Dermis blood vessel endothelial cell (primary cell): Measurements from ENCODE around the gene SRRM2. TPM values are rescaled to one million over a fixed set of nuclear protein-coding genes. Genes with fewer than 3 reads are reported as not detected.

ENCODE experiments used
- total RNA-seq: library from RNA; depleted of rRNA; stranded (reverse); fragments of >200 nt; gene quantifications from 2 replicates; pipeline ENCODE4 v1.2.3, GENCODE V29; 2014

SRRM2 gene
- total RNA-seq, 1 donor from 2014 or later: 66.2 TPM

Other genes with a start within 250 kb of the SRRM2 start
- 8.2 and 14.9 TPM in 2 replicates for gene ATP6V0C, start 238.7 kb upstream of the SRRM2 start, total RNA-seq
- 37.6 and 59.2 TPM in 2 replicates for gene AMDHD2, start 232.3 kb upstream of the SRRM2 start, total RNA-seq
- gene CEMP1, start 221.2 kb upstream of the SRRM2 start, total RNA-seq: not detected in 2 replicates
- gene PDPK1, start 214.6 kb upstream of the SRRM2 start, total RNA-seq: 17.9 and 25.9 TPM in 2 replicates
- 25.2 and 27.6 TPM in 2 replicates for gene KCTD5, start 70.1 kb upstream of the SRRM2 start, total RNA-seq
- gene PRSS27, start 32.4 kb upstream of the SRRM2 start, total RNA-seq: 0.09 and 0.51 TPM in 2 replicates
- gene ELOB, start 24.6 kb downstream of the SRRM2 start, total RNA-seq: 132 and 314 TPM in 2 replicates
- not detected in 2 replicates for gene PRSS33, start 34.9 kb downstream of the SRRM2 start, total RNA-seq
- not detected in 2 replicates for gene PRSS41, start 45.8 kb downstream of the SRRM2 start, total RNA-seq
- 1.0 and 2.1 TPM in 2 replicates for gene PRSS21, start 64.6 kb downstream of the SRRM2 start, total RNA-seq
- 0.19 and 0.68 TPM in 2 replicates for gene ZG16B, start 77.7 kb downstream of the SRRM2 start, total RNA-seq
- gene PRSS22, start 105.5 kb downstream of the SRRM2 start, total RNA-seq: not detected in 2 replicates
- gene FLYWCH2, start 130.6 kb downstream of the SRRM2 start, total RNA-seq: 36.0 and 72.2 TPM in 2 replicates
- gene FLYWCH1, start 159.3 kb downstream of the SRRM2 start, total RNA-seq: 39.5 and 41.0 TPM in 2 replicates
- not detected in 2 replicates for gene KREMEN2, start 211.6 kb downstream of the SRRM2 start, total RNA-seq
- gene PAQR4, start 216.7 kb downstream of the SRRM2 start, total RNA-seq: 9.4 and 12.8 TPM in 2 replicates
- 4.4 and 10.6 TPM in 2 replicates for gene PKMYT1, start 227.8 kb downstream of the SRRM2 start, total RNA-seq